Prostate gland (tissue), 2 donors: ENCODE results near the gene GJC1.

Experiments
- POLR2A ChIP-seq: fragments of 450-650 bp; IDR thresholded peaks from one replicate; pipeline ENCODE4 v1.6.1; 2016; ENCODE audit warnings: antibody characterized with exemption, mild to moderate bottlenecking
- TF ChIP-seq, protein P1 (sequence below), 4 experiments: fragments of 200-600 bp in 2 of 4; fragments of 450-650 bp in 2 of 4; sonication (generic) in 2 of 4; IDR thresholded peaks; 1 replicate in 3 of 4; 2 replicates in 1 of 4; pipeline ENCODE4 v1.5.1; 2016 to 2019; ENCODE audit warnings: antibody characterized with exemption in 4 of 4, mild to moderate bottlenecking in 2 of 4, moderate library complexity in 2 of 4

DNA sequence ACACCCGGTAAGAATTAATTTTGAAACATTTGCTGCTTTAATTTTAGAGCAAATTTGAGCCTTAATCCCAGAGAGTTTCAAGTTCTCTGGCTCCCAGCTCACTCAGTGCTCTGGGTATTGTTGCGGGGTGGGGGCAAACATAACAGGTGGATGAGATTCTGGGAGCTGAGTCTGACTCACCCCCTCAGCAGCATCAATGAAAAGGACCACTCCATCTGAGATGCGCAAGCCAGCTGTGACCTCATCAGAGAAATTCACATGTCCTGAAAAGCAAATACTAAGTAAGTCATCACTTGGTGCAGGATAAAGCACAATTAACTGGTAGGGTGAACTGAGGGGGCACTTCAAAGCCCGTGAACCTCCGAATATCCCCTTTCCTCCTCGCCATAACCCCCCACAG is 49.3 kb upstream of the GJC1 start:
- TF ChIP-seq, protein P1, sequence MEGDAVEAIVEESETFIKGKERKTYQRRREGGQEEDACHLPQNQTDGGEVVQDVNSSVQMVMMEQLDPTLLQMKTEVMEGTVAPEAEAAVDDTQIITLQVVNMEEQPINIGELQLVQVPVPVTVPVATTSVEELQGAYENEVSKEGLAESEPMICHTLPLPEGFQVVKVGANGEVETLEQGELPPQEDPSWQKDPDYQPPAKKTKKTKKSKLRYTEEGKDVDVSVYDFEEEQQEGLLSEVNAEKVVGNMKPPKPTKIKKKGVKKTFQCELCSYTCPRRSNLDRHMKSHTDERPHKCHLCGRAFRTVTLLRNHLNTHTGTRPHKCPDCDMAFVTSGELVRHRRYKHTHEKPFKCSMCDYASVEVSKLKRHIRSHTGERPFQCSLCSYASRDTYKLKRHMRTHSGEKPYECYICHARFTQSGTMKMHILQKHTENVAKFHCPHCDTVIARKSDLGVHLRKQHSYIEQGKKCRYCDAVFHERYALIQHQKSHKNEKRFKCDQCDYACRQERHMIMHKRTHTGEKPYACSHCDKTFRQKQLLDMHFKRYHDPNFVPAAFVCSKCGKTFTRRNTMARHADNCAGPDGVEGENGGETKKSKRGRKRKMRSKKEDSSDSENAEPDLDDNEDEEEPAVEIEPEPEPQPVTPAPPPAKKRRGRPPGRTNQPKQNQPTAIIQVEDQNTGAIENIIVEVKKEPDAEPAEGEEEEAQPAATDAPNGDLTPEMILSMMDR (IDR thresholded peaks at IDR 0.05), result no peak
- no peak for TF ChIP-seq POLR2A
